Measurements from ENCODE around the gene PTPN4. TPM values are rescaled to one million over a fixed set of nuclear protein-coding genes. Genes with fewer than 3 reads are reported as not detected.
A peak's percentile ranks its signal among the peaks of the same experiment; 100 is the strongest.

The PTPN4 gene
- total and polyA plus RNA-seq, 2 of the 13 experiments (the other 11 are each of a cell fraction or from before 2014, with no cell fraction given): 20.3 to 34.6 TPM

DNA sequence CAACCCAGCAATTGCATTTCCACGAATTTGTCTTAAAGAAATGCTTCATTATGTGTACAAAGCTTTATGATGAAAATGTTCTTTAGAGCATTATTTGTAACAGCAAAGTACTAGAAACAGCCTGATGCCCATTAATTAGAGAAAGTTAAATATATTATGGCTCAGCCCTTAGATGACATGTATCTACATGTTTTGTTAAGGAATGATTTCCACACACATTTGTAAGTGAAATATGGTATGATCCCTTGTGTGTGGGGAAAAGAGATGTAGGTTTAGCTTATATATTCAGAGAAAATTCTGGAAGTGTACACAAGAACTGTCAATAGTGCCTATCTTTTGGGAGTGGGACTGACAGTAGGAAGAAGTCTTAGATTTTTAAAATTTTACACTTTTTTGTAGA lies 3.8 kb upstream of the PTPN4 start:
- DNase-seq (ENCODE audit: low spot score) (no peak), FAIRE-seq (no peak), ATAC-seq (no peak)
- in situ Hi-C loops (cut with HindIII; ENCODE audit: extremely low pct_ligation_motif_present, low pct_unique_long_range_greater_than_20kb): loop anchor here (5.0 kb wide), 1 partner anchor 56 kb away; no protein-coding TSS in a partner anchor
- Histone ChIP-seq H3K36me3 (replicated peaks in 1 of 2; ENCODE audit: control insufficient read depth in 1 of 2, insufficient read depth in 2 of 2, low read length in 2 of 2) (no peaks in the 10 kb centered on the region), H3K79me2 (ENCODE audit: insufficient read depth, low read length) (peaks cover 7% of the 10 kb centered on the region), H3K4me1 (ENCODE audit: insufficient read depth, low read length) (peaks cover 29% of the 10 kb centered on the region), H2AFZ (ENCODE audit: low read length) (no peak overlapping the region), H4K20me1 (ENCODE audit: insufficient read depth, low read length) (no peaks in the 10 kb centered on the region), H3K9me3 (ENCODE audit: low read length) (no peaks in the 10 kb centered on the region), H3K4me3 (replicated peaks in 1 of 3; ENCODE audit: insufficient read depth in 1 of 3, low read depth in 2 of 3, low read length in 3 of 3) (no peak overlapping the region), H3K27me3 (ENCODE audit: control insufficient read depth in 1 of 2, insufficient read depth in 2 of 2, low read length in 2 of 2) (no peaks in the 10 kb centered on the region; a peak in 1 of 5 replicates), H3K9ac (ENCODE audit: insufficient read depth, low read depth, low read length) (no peak overlapping the region), H3K27ac (ENCODE audit: extremely low read length, insufficient read depth, low read length) (no peak overlapping the region), H3K4me2 (ENCODE audit: low read depth, low read length) (no peak overlapping the region)
- no TSS peak for BruUV-seq (replicated peaks)
- intact Hi-C loops (cut with micrococcal nuclease; ENCODE audit: unreplicated experiment): no loop called here
- CTCF ChIA-PET (ENCODE audit: low intra/inter-chr PET ratio, low total read pairs): interaction anchor here (1.6 kb wide), 1 partner anchor 68 kb away, joined by 6 read pairs; no protein-coding TSS in a partner anchor
- 13% methylated on average over 1 of the region's 1 CpG for WGBS (ENCODE audit: low lambda C conversion rate)
- POLR2A ChIA-PET: interaction anchor here (0.8 to 1.3 kb wide), 2 partner anchors 68 to 419 kb away, joined by 4 read pairs; no protein-coding TSS in a partner anchor
- TF ChIP-seq RAD51 (IDR thresholded peaks at IDR 0.05; ENCODE audit: borderline replicate concordance): no peak

- no peaks in the 10 kb centered on the region; a peak in 1 of 5 replicates for H3K27me3 ChIP-seq (ENCODE audit: control insufficient read depth in 1 of 2, insufficient read depth in 2 of 2, low read length in 2 of 2)
- DNase-seq (ENCODE audit: low spot score) (peak; percentile 57), FAIRE-seq (peak; percentile 62), ATAC-seq (peak; percentile 19)
- no peaks in the 10 kb centered on the region for H4K20me1 ChIP-seq (ENCODE audit: insufficient read depth, low read length)
- H3K9ac ChIP-seq (ENCODE audit: insufficient read depth, low read depth, low read length): no peak overlapping the region
- POLR2A ChIA-PET: interaction anchor here (0.8 to 1.5 kb wide), 2 partner anchors 256 to 418 kb away, joined by 3 to 4 read pairs; partner anchors contain the start of gene EPB41L5
- H3K4me2 ChIP-seq (ENCODE audit: low read depth, low read length): peak overlapping the region; percentile 60
- no peak overlapping the region for H2AFZ ChIP-seq (ENCODE audit: low read length)
- no peaks in the 10 kb centered on the region for H3K9me3 ChIP-seq (ENCODE audit: low read length)
- no TSS peak for BruUV-seq (replicated peaks)
- peaks cover 17% of the 10 kb centered on the region for H3K79me2 ChIP-seq (ENCODE audit: insufficient read depth, low read length)
- WGBS (ENCODE audit: low lambda C conversion rate): 10% methylated on average over 5 of the region's 5 CpGs
- H3K36me3 ChIP-seq (replicated peaks in 1 of 2; ENCODE audit: control insufficient read depth in 1 of 2, insufficient read depth in 2 of 2, low read length in 2 of 2): no peaks in the 10 kb centered on the region
- intact Hi-C loops (cut with micrococcal nuclease; ENCODE audit: unreplicated experiment): no loop called here
- H3K4me1 ChIP-seq (ENCODE audit: insufficient read depth, low read length): peaks cover 29% of the 10 kb centered on the region
- no peak overlapping the region for H3K27ac ChIP-seq (ENCODE audit: extremely low read length, insufficient read depth, low read length)
- CTCF ChIA-PET (ENCODE audit: low intra/inter-chr PET ratio, low total read pairs): interaction anchor here (1.6 kb wide), 1 partner anchor 67 kb away, joined by 6 read pairs; no protein-coding TSS in a partner anchor
- in situ Hi-C loops (cut with HindIII; ENCODE audit: extremely low pct_ligation_motif_present, low pct_unique_long_range_greater_than_20kb): loop anchor here (5.0 kb wide), 1 partner anchor 55 kb away; no protein-coding TSS in a partner anchor
- peak overlapping the region in 1 of 3 experiments; percentile 21; a peak in 1 of 6 replicates for H3K4me3 ChIP-seq (replicated peaks in 1 of 3; ENCODE audit: insufficient read depth in 1 of 3, low read depth in 2 of 3, low read length in 3 of 3)
- no peak for TF ChIP-seq ZFAT (CRISPR knock-in tag; conservative IDR thresholded peaks at IDR 0.05)
- TF ChIP-seq ZNF263 (CRISPR knock-in tag; IDR thresholded peaks at IDR 0.05): peak; percentile 17; the same call in 1 of the 2 replicates
- 0 out of 2 replicates have a peak, but pooled peaks have one; percentile 44 for TF ChIP-seq SALL1 (CRISPR knock-in tag; IDR thresholded peaks at IDR 0.05)
- TF ChIP-seq, protein P1, sequence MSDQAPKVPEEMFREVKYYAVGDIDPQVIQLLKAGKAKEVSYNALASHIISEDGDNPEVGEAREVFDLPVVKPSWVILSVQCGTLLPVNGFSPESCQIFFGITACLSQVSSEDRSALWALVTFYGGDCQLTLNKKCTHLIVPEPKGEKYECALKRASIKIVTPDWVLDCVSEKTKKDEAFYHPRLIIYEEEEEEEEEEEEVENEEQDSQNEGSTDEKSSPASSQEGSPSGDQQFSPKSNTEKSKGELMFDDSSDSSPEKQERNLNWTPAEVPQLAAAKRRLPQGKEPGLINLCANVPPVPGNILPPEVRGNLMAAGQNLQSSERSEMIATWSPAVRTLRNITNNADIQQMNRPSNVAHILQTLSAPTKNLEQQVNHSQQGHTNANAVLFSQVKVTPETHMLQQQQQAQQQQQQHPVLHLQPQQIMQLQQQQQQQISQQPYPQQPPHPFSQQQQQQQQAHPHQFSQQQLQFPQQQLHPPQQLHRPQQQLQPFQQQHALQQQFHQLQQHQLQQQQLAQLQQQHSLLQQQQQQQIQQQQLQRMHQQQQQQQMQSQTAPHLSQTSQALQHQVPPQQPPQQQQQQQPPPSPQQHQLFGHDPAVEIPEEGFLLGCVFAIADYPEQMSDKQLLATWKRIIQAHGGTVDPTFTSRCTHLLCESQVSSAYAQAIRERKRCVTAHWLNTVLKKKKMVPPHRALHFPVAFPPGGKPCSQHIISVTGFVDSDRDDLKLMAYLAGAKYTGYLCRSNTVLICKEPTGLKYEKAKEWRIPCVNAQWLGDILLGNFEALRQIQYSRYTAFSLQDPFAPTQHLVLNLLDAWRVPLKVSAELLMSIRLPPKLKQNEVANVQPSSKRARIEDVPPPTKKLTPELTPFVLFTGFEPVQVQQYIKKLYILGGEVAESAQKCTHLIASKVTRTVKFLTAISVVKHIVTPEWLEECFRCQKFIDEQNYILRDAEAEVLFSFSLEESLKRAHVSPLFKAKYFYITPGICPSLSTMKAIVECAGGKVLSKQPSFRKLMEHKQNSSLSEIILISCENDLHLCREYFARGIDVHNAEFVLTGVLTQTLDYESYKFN (CRISPR knock-in tag; conservative IDR thresholded peaks at IDR 0.05): peak; percentile 44; the same call in 1 of the 2 replicates
- TF ChIP-seq ZBTB4 (CRISPR knock-in tag; IDR thresholded peaks at IDR 0.05; ENCODE audit: borderline replicate concordance): no peak
- TF ChIP-seq HNF4A (CRISPR knock-in tag; IDR thresholded peaks at IDR 0.05): peak; percentile 73
- TF ChIP-seq NFE2 (CRISPR knock-in tag; IDR thresholded peaks at IDR 0.05): no peak
- 0 out of 2 replicates have a peak, but pooled peaks have one; percentile 16 for TF ChIP-seq FOXO1 (CRISPR knock-in tag; IDR thresholded peaks at IDR 0.05)
- no peak for TF ChIP-seq ZBTB38 (CRISPR knock-in tag; IDR thresholded peaks at IDR 0.05)
- TF ChIP-seq POGZ (CRISPR knock-in tag; IDR thresholded peaks at IDR 0.05): 0 out of 2 replicates have a peak, but pooled peaks have one; percentile 21
- TF ChIP-seq HDAC1 (CRISPR knock-in tag; IDR thresholded peaks at IDR 0.05): peak; percentile 50
These were observed 2.9 kb upstream of the PTPN4 start for GRCh38 chr2:119756837-119757236.

Measured in HepG2 (cell line).